C4-2B (cell line): Measurements from ENCODE around the gene DPM2.

Source experiments
- CTCF ChIP-seq: fragments of 450-650 bp; conservative IDR thresholded peaks from 2 replicates; pipeline ENCODE4 v1.5.1; 2017; ENCODE audit warnings: mild to moderate bottlenecking
- ZFX ChIP-seq: fragments of 450-650 bp; IDR thresholded peaks from 2 replicates; pipeline ENCODE4 v1.6.1; 2017

GRCh38 chr9:127974001-127974768, 36.5 kb upstream of the DPM2 start:
- TF ChIP-seq CTCF (no peak), ZFX (no peak)
